HG02943 (cell line): ENCODE measurements around the gene GAP43.

Source experiments
- ATAC-seq: cut with Tn5 transposase; IDR thresholded peaks from one replicate; pipeline ENCODE4 v1.9.1; 2021; ENCODE audit warnings: mild to moderate bottlenecking, low read depth, moderate library complexity; ENCODE audit not compliant: unreplicated experiment

The GAP43 gene

GRCh38 chr3:115626721-115627120 lies 3.4 kb downstream of the GAP43 start:
- ATAC-seq, result no peak

- ATAC-seq, result peak; percentile 83
These were observed 4.1 kb downstream of the GAP43 start for GRCh38 chr3:115627180-115628074.

- peak; percentile 44 for ATAC-seq
These were observed 4.7 kb downstream of the GAP43 start for GRCh38 chr3:115628075-115628412.

GRCh38 chr3:115630850-115631249 lies 7.5 kb downstream of the GAP43 start:
- ATAC-seq, result no peak

GRCh38 chr3:115632026-115632425 lies 8.7 kb downstream of the GAP43 start:
- ATAC-seq, result no peak

GRCh38 chr3:115633467-115633866 lies 10.2 kb downstream of the GAP43 start:
- ATAC-seq, result no peak

GRCh38 chr3:115634052-115634451 lies 10.7 kb downstream of the GAP43 start:
- ATAC-seq, result no peak

- ATAC-seq, result no peak
These were observed 12.1 kb downstream of the GAP43 start for GRCh38 chr3:115635406-115635805.

- ATAC-seq, result no peak
These were observed 14.9 kb downstream of the GAP43 start for GRCh38 chr3:115638241-115638640.

GRCh38 chr3:115638991-115639390 lies 15.7 kb downstream of the GAP43 start:
- ATAC-seq, result no peak

- ATAC-seq, result no peak
These were observed 21.1 kb downstream of the GAP43 start for GRCh38 chr3:115644391-115644790.

- ATAC-seq, result no peak
These were observed 22.8 kb downstream of the GAP43 start for GRCh38 chr3:115646027-115646690.

GRCh38 chr3:115648559-115648958 lies 25.2 kb downstream of the GAP43 start:
- ATAC-seq, result no peak

- ATAC-seq, result peak; percentile 45
These were observed 27.8 kb downstream of the GAP43 start for GRCh38 chr3:115651087-115651486.

GRCh38 chr3:115651599-115651998 lies 28.3 kb downstream of the GAP43 start:
- no peak for ATAC-seq

- peak; percentile 73 for ATAC-seq
These were observed 29.4 kb downstream of the GAP43 start for GRCh38 chr3:115652738-115653137.

GRCh38 chr3:115655761-115656282 lies 32.5 kb downstream of the GAP43 start:
- ATAC-seq, result no peak

- ATAC-seq, result no peak
These were observed 33.9 kb downstream of the GAP43 start for GRCh38 chr3:115657168-115657567.

GRCh38 chr3:115658032-115658336 lies 34.7 kb downstream of the GAP43 start:
- no peak for ATAC-seq

- peak; percentile 92 for ATAC-seq
These were observed 35.2 kb downstream of the GAP43 start for GRCh38 chr3:115658337-115659181.
